Right ventricle myocardium superior (tissue), 1 donor: ENCODE results near the gene KRTAP10-8. TPM values are rescaled to one million over a fixed set of nuclear protein-coding genes. Genes with fewer than 3 reads are reported as not detected.
"Not testable (repeated sequence)": the region's sequence is repeated elsewhere in the genome, so short reads cannot be mapped to it uniquely, and the experiment has no call there.

Experiments used
- ATAC-seq: fragments of 200-7000 bp; cut with Tn5 transposase; one replicate; pipeline ENCODE4 v1.9.1; 2020; ENCODE audit warnings: mild to moderate bottlenecking; ENCODE audit not compliant: poor library complexity
- DNase-seq: peaks from one replicate; pipeline ENCODE4 v3.0.0-alpha.2; 2020
- intact Hi-C: fragments of 100-400 bp; cut with DNase I; formaldehyde crosslinking; loops from one replicate; pipeline ENCODE4 v1.11.2; 2022
- total RNA-seq: library from RNA; stranded (reverse); fragmentation: NEBNext Ultra II Directional; extraction: Animal tissue kit (Norgen Biotek cat#: 25700); gene quantifications from one replicate; pipeline ENCODE4 v1.2.1, GENCODE V29; 2021
- donor health status: DM: no; HTN: yes; CAD: no; lungs with severe emphysema.

Gene KRTAP10-8
- total RNA-seq, 1 donor from 2014 or later: not detected

DNA sequence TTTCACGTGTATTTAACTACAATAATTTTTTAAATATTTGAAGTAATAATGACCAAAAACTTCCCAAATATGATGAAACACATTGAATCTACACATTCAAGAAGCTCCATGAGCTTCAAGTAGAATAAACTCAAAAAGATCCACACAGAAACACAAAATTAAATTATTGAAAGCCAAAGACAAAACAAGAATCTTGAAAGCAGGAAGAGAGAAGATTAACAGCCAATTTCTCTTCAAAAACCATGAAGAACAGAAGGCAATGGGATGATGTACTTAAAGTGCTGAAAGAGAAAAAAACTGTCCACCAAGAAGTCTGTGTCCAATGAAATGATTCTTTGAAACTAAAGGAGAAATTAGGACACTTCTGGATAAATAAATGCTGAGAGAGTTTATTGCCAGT, 20.2 kb downstream of the KRTAP10-8 start:
- DNase-seq (no peak), ATAC-seq (no peak)

GRCh38 chr21:44636209-44637017, 24.5 kb downstream of the KRTAP10-8 start:
- DNase-seq: no peak
- intact Hi-C loops: no loop called here
- no peak for ATAC-seq

More for the DNA sequence above, 20.2 kb downstream of the KRTAP10-8 start:
- intact Hi-C loops: no loop called here

GRCh38 chr21:44637018-44637850, 25.4 kb downstream of the KRTAP10-8 start, which contains the start of gene KRTAP10-10:
TSS of gene KRTAP10-10 (plus strand) at chr21:44637356. CDS start at chr21:44637418, 62 bp downstream.
- DNase-seq (no peak), ATAC-seq (no peak)
- intact Hi-C loops: no loop called here

- intact Hi-C loops, ATAC-seq: not testable (repeated sequence)
Measured at GRCh38 chr21:44637851-44638348, 26.0 kb downstream of the KRTAP10-8 start.

DNA sequence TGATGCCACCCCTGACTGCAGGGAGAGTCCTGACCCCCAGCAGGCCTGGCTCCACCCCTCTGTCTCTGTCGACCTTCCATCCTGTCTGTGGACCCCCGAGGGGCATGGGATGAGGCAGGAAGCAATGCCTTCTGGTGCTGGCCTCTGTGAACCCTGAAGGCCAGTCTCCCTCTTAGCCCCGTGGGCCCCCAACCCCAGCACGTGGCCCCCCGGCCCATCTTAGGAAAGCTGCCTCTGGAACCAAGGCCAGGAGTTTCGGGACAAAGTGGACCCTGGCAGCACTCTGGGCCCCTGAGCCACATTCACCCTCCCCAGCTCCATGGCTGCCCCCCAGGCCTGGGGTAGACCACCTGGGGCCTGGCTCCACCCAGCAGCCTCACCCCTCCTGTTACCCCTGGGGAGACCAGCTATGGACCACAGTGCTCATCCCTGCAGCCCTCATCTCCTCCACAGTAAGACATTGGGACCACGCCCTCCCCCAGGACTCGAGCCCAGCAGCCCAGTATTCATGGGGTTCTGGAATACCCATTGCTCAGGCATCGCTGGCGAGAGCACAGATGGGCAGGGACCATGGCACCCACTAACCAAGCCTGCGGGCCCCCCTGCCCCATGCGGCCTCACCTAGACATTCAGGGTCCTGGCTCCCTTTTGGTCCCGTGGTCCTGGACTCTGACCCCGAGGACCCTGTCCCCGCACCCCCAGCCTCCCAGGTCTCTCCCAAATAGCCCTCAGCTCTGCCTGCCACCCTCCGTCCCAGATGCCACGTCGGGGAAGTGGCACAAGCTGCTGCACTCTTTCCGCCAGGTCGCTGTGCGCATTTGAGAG, 26.8 kb downstream of the KRTAP10-8 start:
- DNase-seq, intact Hi-C loops, ATAC-seq: not testable (repeated sequence)

More at GRCh38 chr21:44637851-44638348, 26.0 kb downstream of the KRTAP10-8 start:
- DNase-seq: not testable (repeated sequence)

DNA sequence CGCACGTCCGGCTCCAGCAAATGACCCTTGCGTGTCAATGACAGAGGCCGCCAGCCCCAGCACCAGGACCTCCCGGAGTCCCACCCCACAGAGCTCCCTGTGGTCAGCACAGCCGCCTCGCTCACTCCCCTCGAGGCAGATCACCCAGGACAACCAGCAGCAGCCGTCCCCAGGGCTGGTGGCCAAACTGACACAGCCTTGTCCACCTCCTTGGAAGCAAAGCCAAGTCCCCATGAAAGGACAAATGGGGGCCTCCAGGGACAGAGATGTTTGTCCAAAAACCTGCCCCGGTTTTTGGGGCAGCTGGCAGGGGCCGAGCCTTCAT, 27.4 kb downstream of the KRTAP10-8 start:
- ATAC-seq (no peak), DNase-seq (no peak)
- intact Hi-C loops: no loop called here

DNA sequence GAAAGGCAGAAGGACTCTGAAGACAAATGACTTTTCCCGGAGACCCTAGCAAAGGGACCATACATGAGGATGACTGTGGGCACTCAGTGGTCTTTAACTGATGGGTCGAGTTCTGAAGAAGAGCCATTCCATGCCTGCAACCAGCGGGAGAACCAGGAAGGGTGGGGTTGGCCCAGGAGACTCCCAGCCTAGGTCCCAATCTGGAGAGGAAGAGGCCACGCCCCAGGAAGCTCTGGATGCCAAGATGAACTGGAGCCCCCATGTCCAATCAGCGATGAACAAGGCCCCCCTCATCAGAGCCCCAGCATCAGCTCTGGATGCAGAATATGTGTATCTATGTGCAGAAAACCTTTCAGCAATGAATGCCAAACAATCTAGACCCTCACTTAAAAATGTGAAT, 28.9 kb downstream of the KRTAP10-8 start:
- DNase-seq: no peak
- intact Hi-C loops: no loop called here
- no peak for ATAC-seq

DNA sequence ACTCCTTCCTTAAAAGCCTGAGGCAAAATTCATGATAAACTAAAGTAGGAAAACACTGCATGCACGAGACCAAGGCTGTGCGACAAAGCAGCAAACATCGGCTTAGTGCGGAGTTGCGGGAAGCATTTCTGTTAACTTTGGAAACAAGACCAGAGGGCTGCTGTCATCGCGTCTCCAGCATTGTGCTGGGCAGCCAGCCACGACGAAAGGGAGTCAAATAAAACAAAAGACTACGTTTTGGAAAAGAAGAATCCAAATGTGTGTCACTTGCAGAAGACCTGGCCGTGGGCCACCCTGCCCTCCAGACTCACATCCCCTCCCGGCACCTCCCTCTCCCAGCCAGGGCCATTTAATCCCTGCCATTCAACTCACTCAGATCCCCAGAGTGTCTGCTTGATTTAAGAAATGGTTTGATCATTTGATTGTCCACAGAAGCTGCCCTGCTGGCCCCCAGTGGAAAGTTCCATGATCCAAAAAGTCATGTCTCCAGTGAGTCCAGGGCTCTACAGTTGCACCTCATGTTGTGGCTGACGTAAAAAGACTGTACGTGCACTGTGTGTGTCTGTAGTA, 31.9 kb downstream of the KRTAP10-8 start:
- intact Hi-C loops: no loop called here
- no peak for ATAC-seq
- DNase-seq: no peak

- ATAC-seq (no peak), DNase-seq (no peak)
- intact Hi-C loops: no loop called here
Measured at GRCh38 chr21:44644878-44645277, 33.0 kb downstream of the KRTAP10-8 start.

DNA sequence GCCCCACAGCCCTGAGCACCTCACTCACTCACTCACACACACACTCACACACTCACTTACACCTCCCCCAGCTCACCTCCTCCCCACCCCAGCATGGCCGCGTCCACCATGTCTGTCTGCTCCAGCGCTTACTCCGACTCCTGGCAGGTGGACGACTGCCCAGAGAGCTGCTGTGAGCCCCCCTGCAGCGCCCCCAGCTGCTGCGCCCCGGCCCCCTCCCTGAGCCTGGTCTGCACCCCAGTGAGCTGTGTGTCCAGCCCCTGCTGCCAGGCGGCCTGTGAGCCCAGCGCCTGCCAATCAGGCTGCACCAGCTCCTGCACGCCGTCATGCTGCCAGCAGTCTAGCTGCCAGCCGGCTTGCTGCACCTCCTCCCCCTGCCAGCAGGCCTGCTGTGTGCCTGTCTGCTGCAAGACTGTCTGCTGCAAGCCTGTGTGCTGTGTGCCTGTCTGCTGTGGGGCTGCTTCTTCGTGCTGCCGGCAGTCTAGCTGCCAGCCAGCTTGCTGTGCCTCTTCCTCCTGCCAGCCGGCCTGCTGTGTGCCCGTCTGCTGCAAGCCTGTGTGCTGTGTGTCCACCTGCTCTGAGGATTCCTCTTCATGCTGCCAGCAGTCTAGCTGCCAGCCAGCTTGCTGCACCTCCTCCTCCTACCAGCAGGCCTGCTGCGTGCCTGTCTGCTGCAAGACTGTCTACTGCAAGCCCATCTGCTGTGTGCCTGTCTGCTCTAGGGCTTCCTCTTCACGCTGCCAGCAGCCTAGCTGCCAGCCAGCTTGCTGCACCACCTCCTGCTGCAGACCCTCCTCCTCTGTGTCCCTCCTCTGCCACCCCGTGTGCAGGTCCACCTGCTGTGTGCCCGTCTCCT, 34.7 kb downstream of the KRTAP10-8 start, which contains the start of gene KRTAP10-11:
KRTAP10-11 (plus strand) TSS at position 49 of the 856 bp plus-strand sequence; CDS start at position 94, 45 bp downstream.
- DNase-seq, ATAC-seq: not testable (repeated sequence)

GRCh38 chr21:44647222-44647552, 35.3 kb downstream of the KRTAP10-8 start:
- DNase-seq: no peak
- ATAC-seq: no peak
- intact Hi-C loops: no loop called here

More for the DNA sequence above, 34.7 kb downstream of the KRTAP10-8 start, which contains the start of gene KRTAP10-11:
- intact Hi-C loops: not testable (repeated sequence)

DNA sequence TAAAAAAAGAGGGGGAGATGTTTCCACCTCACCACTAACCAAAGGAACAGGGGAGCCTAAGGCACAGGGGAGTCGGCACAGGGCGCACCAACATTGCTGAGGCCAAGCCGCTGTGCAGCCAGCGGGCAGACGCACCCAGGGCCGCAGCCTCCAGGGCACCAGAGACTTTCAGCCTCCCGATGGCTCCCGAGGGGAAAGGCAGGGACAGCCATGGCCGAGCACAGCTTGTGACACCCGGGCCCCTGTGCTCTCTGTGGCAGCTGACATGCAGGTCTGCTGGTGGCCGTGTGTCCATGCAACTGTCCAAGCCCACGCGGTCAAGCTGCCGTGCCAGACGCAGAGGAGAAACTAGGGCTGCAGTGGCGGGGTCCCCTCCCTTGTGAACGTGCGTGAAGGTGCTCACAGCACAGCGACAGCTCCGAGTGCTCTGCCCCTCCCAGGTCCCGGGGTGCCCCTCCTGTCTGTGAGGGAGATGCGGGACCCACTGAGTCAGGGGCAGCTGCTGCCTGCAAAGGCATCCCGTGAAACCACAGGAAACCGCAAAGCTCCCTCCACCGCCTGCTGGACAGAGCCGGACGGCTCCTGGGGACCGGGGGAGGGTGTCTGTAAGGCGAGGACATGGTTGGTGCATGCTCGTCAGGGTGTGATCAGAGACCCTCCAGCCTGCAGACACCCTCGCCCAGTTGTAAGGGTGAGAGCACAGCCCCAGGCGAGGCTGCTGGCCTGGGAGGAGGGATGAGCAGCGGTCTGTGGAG, 36.9 kb downstream of the KRTAP10-8 start:
- no peak for DNase-seq
- intact Hi-C loops: no loop called here
- no peak for ATAC-seq

DNA sequence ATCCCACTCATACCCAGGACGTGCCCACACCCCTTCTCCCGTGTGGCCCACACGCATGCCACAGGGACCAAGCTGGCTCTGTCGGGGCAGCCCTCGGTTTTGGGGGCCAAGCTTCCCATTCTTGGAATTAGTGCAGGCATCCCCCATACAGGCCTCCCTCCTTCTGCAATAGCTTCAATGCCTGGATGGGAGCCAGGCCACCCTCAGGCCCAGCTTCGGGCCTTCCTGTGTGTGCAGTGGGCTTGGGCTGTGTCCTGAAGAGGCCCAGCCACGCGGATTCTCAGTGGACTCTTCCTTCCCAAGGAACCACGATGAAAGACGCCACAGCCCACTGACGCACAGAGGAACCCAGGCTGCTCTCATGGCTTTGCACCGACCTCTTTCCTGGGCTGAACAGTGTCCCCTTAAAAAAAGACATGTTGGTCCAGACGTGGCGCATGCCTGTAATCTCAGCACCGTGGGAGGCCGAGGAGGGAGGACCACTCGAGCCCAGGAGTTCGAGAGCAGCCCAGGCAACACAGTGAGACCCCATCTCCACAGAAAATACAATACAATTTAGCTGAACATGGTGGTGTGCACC, 37.7 kb downstream of the KRTAP10-8 start:
- intact Hi-C loops: no loop called here
- DNase-seq (no peak), ATAC-seq (no peak)

- ATAC-seq (no peak), DNase-seq (no peak)
- intact Hi-C loops: no loop called here
Measured at GRCh38 chr21:44650265-44650972, 38.5 kb downstream of the KRTAP10-8 start.

DNA sequence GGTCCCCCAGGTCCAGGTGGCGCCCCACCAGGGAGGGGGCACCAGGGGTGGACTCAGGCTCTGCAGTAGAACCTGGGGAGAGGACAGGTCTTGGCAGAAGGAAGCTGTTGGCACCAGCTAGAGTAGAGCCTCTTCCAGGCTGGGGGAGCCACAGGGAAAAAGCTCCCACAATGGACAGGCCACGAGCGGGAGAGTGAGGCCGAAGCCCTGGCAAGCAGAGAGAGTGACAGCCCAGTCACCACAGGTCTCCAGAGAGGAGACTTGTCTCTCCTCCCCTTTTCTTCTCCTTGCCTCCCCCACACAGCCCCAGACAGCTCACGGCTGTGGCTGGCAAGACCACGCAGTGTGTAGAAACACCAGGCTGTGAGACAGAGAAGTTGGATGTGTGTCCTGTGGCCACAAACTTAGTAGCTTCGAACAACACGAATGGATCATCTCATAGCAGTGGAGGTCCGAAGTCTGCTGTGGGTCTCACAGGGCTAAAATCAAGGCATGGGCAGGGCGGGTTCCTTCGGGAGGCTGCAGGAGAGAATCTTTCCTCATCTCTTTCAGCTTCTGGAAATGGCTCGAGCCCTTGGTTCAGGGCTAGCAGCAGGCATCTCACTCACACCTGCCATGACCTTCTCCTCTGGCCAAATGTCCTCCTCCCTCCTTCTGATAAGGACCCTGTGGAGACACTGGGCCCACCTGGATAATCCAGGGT, 39.2 kb downstream of the KRTAP10-8 start:
- DNase-seq: no peak
- no peak for ATAC-seq
- intact Hi-C loops: no loop called here
